PC-9 (cell line): ENCODE measurements around the gene KRT14.

Experiments used
- CTCF ChIP-seq: fragments of 200-600 bp; sonication (generic); conservative IDR thresholded peaks from 2 replicates; pipeline ENCODE4 v1.6.1; 2017; ENCODE audit warnings: mixed run types, antibody characterized with exemption, mild to moderate bottlenecking, moderate library complexity
- EZH2 ChIP-seq: fragments of 200-600 bp; sonication (generic); IDR thresholded peaks from 2 replicates; pipeline ENCODE4 v1.8.0; 2017; ENCODE audit warnings: antibody characterized with exemption, low read depth

GRCh38 chr17:41595585-41595984, 8.9 kb upstream of the KRT14 start:
- TF ChIP-seq CTCF (no peak), EZH2 (no peak)
